NCI-H460 (cell line): ENCODE results near the gene C8G. TPM values are rescaled to one million over a fixed set of nuclear protein-coding genes. Genes with fewer than 3 reads are reported as not detected.

Source experiments
- total RNA-seq: library from RNA; depleted of rRNA; stranded (reverse); fragments of >200 nt; shearing (Covaris generic); gene quantifications from 2 replicates; pipeline ENCODE4 v1.2.3, GENCODE V29; 2014; rRNA removed

The C8G gene
- total RNA-seq, 1 experiment from 2014 or later: not detected

Other genes starting within 250 kb of the C8G start
- 14.1 and 14.4 TPM in 2 replicates for gene DIPK1B, start 232.7 kb upstream of the C8G start, total RNA-seq
- gene LCN10, start 202.3 kb upstream of the C8G start, total RNA-seq: not detected in 2 replicates
- gene LCN6, start 196.7 kb upstream of the C8G start, total RNA-seq: not detected in 2 replicates
- gene LCN8, start 187.0 kb upstream of the C8G start, total RNA-seq: not detected in 2 replicates
- not detected in 2 replicates for gene LCN15, start 180.7 kb upstream of the C8G start, total RNA-seq
- 24.0 and 27.6 TPM in 2 replicates for gene TMEM141, start 153.9 kb upstream of the C8G start, total RNA-seq
- gene CCDC183, start 148.9 kb upstream of the C8G start, total RNA-seq: 1.7 and 1.8 TPM in 2 replicates
- 59.4 and 69.4 TPM in 2 replicates for gene RABL6, start 137.3 kb upstream of the C8G start, total RNA-seq
- 2.6 and 2.7 TPM in 2 replicates for gene AJM1, start 102.8 kb upstream of the C8G start, total RNA-seq
- 132 and 134 TPM in 2 replicates for gene PHPT1, start 95.8 kb upstream of the C8G start, total RNA-seq
- gene MAMDC4, start 92.9 kb upstream of the C8G start, total RNA-seq: 4.4 and 4.5 TPM in 2 replicates
- 309 and 321 TPM in 2 replicates for gene EDF1, start 78.9 kb upstream of the C8G start, total RNA-seq
- 12.1 and 17.9 TPM in 2 replicates for gene TRAF2, start 58.7 kb upstream of the C8G start, total RNA-seq
- 93.0 and 112 TPM in 2 replicates for gene FBXW5, start 505 bp upstream of the C8G start, total RNA-seq
- 1.2 and 1.5 TPM in 2 replicates for gene LCN12, start 7.0 kb downstream of the C8G start, total RNA-seq
- gene PTGDS, start 32.3 kb downstream of the C8G start, total RNA-seq: not detected in 2 replicates
- gene LCNL1, start 37.8 kb downstream of the C8G start, total RNA-seq: not detected in 2 replicates
- gene PAXX, start 47.2 kb downstream of the C8G start, total RNA-seq: 35.4 and 39.4 TPM in 2 replicates
- gene CLIC3, start 51.3 kb downstream of the C8G start, total RNA-seq: 0.17 TPM in 1 of 2 replicates, not detected in the other
- 21.0 and 25.0 TPM in 2 replicates for gene ABCA2, start 83.0 kb downstream of the C8G start, total RNA-seq
- not detected in 2 replicates for gene FUT7, start 86.8 kb downstream of the C8G start, total RNA-seq
- gene NPDC1, start 100.9 kb downstream of the C8G start, total RNA-seq: 30.3 and 35.5 TPM in 2 replicates
- not detected in 2 replicates for gene ENTPD2, start 108.8 kb downstream of the C8G start, total RNA-seq
- 32.4 and 43.6 TPM in 2 replicates for gene SAPCD2, start 125.3 kb downstream of the C8G start, total RNA-seq
- 3.6 and 4.0 TPM in 2 replicates for gene UAP1L1, start 132.3 kb downstream of the C8G start, total RNA-seq
- gene MAN1B1, start 141.7 kb downstream of the C8G start, total RNA-seq: 53.6 and 55.5 TPM in 2 replicates
- gene DPP7, start 169.5 kb downstream of the C8G start, total RNA-seq: 111 and 116 TPM in 2 replicates
- gene GRIN1, start 193.9 kb downstream of the C8G start, total RNA-seq: not detected in 2 replicates
- gene LRRC26, start 224.8 kb downstream of the C8G start, total RNA-seq: not detected in 2 replicates
- not detected in 2 replicates for gene TMEM210, start 226.8 kb downstream of the C8G start, total RNA-seq
- gene ANAPC2, start 243.3 kb downstream of the C8G start, total RNA-seq: 11.0 and 16.1 TPM in 2 replicates
- gene SSNA1, start 243.4 kb downstream of the C8G start, total RNA-seq: 59.3 and 66.1 TPM in 2 replicates